GM12874 (cell line): ENCODE measurements around the gene DUSP3.

Experiments
- TF ChIP-seq, protein P1 (sequence below): IDR thresholded peaks from 2 replicates; pipeline ENCODE4 v1.5.1; 2011; ENCODE audit warnings: low read depth, mild to moderate bottlenecking, control low read depth, low read length, moderate library complexity; ENCODE audit not compliant: insufficient read depth

The DUSP3 gene

DNA sequence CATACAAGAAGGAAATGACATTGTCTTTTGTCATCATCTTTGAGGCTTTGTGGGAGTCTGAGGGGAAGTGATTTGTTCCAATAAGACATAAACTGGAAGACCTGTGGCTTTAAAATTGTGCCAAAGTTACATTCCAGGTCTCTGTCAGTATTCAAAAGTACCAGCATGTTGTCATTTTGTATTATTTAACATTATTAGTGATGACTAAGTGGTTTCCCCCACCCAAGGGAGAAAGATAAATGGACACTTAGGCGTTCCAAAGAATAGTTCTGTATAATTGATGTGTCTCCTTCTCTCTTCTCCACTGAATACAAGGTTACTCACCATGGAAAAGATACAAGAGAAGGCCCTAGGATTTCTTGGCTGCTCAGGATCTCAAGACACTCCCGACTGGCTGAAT lies 5.3 kb upstream of the DUSP3 start:
- TF ChIP-seq, protein P1, sequence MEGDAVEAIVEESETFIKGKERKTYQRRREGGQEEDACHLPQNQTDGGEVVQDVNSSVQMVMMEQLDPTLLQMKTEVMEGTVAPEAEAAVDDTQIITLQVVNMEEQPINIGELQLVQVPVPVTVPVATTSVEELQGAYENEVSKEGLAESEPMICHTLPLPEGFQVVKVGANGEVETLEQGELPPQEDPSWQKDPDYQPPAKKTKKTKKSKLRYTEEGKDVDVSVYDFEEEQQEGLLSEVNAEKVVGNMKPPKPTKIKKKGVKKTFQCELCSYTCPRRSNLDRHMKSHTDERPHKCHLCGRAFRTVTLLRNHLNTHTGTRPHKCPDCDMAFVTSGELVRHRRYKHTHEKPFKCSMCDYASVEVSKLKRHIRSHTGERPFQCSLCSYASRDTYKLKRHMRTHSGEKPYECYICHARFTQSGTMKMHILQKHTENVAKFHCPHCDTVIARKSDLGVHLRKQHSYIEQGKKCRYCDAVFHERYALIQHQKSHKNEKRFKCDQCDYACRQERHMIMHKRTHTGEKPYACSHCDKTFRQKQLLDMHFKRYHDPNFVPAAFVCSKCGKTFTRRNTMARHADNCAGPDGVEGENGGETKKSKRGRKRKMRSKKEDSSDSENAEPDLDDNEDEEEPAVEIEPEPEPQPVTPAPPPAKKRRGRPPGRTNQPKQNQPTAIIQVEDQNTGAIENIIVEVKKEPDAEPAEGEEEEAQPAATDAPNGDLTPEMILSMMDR = no peak

GRCh38 chr17:43782913-43783680 lies 4.3 kb upstream of the DUSP3 start:
- TF ChIP-seq, protein P1 = no peak

- TF ChIP-seq, protein P1 = no peak
Observed at GRCh38 chr17:43780135-43780534, 1.4 kb upstream of the DUSP3 start, which contains the start of gene CFAP97D1. Gene CFAP97D1, plus strand, starts transcription at chr17:43780435. Its CDS starts 28 bp downstream, at chr17:43780463.

DNA sequence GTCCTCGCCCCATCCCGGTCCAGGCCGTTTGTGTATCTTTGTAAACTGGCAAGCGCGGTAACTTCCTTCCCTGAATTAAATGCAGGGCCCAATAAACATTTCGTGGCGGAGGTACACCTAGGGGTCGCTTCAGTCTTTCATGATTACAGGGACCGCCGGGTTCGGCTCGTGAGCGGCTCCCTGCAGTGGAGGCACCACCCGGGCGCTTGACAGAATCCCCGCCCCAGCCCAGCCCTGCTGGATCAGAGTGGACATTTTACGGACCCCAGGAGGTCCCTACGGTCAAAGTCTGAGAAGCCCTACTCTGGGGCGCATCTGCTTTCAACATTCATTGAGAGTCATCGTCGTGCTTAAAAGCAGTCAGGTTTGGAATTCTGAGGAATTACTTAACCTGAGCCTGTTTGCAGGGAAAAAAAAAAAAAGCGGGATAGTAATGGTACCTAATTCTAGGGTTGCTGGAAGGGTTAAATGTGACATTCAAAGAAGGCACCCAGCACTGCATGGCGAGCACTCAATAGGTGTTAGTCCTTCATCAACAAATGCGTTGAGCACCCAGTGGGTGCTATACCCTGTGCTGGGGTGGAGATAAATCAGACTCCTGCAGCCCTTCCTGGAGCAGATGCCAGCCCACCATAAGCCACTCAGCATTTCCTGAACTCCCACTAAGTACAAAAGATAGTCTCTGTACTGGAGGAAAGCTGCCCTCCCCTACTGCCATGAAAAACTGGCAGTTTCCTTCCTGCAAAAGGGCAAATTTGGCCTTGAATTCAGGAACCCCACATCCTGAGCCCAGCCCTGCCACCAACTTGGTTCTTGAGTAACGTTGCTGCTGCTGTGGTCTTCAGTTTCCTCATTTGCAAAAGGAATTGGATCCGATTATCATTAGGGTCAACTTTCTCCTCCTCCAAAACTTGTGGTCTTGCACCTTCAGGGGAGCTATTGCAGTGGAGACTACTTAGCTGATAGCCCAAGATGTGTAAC lies 658 bp upstream of the DUSP3 start:
- TF ChIP-seq, protein P1 = no peak

DNA sequence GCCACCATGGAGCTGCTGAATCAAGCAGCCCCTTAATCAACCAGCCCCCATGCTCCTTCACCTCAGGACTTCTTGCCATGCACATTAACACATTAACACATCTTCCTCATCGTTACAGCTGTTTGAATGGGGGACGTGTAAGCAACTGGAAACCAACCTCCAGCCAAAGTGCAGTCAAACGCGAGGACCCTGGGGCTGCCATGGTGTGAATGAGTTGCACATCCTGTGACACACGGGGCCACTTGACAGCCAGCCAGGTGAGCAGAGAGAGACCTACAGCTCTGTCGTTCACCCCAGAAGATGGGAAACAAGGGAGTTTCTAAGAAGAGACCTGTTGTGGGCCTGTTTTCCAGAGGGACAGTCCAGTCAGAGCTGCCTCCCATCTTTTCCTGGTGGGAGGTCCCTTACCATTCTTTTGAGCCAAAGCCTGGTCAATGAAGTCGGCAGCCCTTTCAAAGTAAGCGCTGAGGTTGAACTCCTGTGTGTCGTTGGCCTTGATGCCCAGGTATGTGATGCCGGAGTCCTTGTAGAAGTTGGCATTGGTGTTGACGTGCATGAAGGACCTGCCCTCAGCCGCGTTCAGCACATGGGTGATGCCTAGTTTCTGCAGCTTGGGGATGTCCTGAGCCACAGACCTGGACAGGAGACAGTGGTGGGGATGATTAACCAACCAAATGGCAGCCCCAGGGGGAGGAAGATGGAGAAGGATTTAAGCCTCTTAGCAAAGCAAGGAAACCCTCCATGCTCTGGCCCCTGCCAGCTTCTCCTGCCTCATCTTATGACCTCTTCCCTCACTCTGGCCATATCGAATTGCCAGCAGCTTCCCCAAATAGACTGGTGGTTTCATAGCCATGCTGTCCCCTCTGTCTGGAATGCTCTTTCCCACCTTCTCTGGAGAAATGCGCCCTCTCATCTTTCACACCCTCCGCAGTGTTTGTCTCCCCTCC lies 4.2 kb downstream of the DUSP3 start:
- TF ChIP-seq, protein P1 = no peak

DNA sequence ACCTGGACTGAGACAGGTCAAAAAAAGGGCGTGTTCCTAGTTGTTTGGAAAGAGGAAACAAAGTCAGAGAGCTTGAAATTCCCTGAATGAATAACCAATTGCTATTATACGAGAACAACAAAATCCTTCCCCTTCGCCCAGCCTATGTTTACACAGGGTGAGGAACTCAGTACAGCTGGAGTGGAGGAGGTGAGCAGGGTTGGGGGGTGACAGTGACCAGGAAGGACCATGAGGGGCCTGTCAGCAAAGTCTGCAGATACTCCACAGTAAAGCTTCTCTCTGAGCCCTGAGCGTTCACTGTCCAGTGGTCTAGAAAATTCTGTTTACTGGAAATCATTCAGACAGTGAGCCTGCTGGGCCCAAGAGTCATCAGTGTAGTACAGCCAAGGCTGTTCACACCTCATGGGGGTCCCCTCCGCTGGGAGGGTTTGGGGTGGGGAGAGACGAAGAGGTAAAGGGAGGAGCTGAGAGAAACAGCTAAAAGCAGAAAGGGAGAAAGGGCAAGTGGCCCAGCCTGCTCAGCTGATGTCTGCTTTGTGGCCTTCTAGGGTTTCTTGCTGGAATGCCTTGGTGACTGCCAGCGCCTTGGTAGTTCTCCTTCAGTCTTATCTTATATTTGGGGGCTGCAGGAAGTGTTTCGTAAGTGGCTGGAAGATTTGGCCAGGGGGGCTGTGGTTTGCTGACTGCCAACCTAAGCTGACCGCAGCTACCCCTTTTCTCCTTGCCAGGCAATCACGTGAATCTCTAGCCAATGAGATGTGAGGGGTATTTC lies 5.7 kb downstream of the DUSP3 start:
- TF ChIP-seq, protein P1 = no peak
